Smooth muscle cell (in vitro differentiated cells): ENCODE data around the gene ADAM19. TPM values are rescaled to one million over a fixed set of nuclear protein-coding genes. Genes with fewer than 3 reads are reported as not detected.
A peak's percentile ranks its signal among the peaks of the same experiment; 100 is the strongest.

Experiments used
- DNase-seq: peaks from one replicate; lab custom pipeline; 2025; ENCODE audit not compliant: unreplicated experiment; lab: John Stamatoyannopoulos, UW
- H2AFZ ChIP-seq: fragments of 200-600 bp; sonication (generic); 2 replicates; pipeline ENCODE4 v1.6.0; 2016; ENCODE audit warnings: antibody characterized with exemption, low read depth, mild to moderate bottlenecking
- H3F3A ChIP-seq: fragments of 200-600 bp; sonication (generic); 2 replicates; pipeline ENCODE4 v1.6.0; 2017; ENCODE audit warnings: antibody characterized with exemption, low read depth
- H3K27ac ChIP-seq: fragments of 200-600 bp; sonication (generic); 2 replicates; pipeline ENCODE4 v1.5.1; 2016; ENCODE audit warnings: low read depth, mild to moderate bottlenecking
- H3K27me3 ChIP-seq: fragments of 200-600 bp; sonication (generic); 2 replicates; pipeline ENCODE4 v1.6.1; 2016; ENCODE audit warnings: low read depth, mild to moderate bottlenecking
- H3K36me3 ChIP-seq: fragments of 200-600 bp; sonication (generic); 2 replicates; pipeline ENCODE4 v1.5.1; 2016; ENCODE audit warnings: low read depth
- H3K4me1 ChIP-seq: fragments of 200-600 bp; sonication (generic); 2 replicates; pipeline ENCODE4 v1.5.1; 2016; ENCODE audit warnings: low read depth
- H3K4me2 ChIP-seq: fragments of 200-600 bp; sonication (generic); 2 replicates; pipeline ENCODE4 v1.6.0; 2016; ENCODE audit warnings: mild to moderate bottlenecking
- H3K4me3 ChIP-seq: fragments of 200-600 bp; sonication (generic); 2 replicates; pipeline ENCODE4 v1.5.1; 2016; ENCODE audit warnings: mild to moderate bottlenecking
- H3K79me2 ChIP-seq: fragments of 200-600 bp; sonication (generic); 2 replicates; pipeline ENCODE4 v1.6.0; 2016; ENCODE audit warnings: low read depth, mild to moderate bottlenecking
- H3K9ac ChIP-seq: fragments of 200-600 bp; sonication (generic); 2 replicates; pipeline ENCODE4 v1.6.0; 2016; ENCODE audit warnings: low read depth
- H3K9me3 ChIP-seq: fragments of 200-600 bp; sonication (generic); replicated peaks from 2 replicates; pipeline ENCODE4 v1.5.1; 2016; ENCODE audit warnings: low read depth
- H4K20me1 ChIP-seq: fragments of 200-600 bp; sonication (generic); 2 replicates; pipeline ENCODE4 v1.6.0; 2016; ENCODE audit warnings: low read depth
- CTCF ChIP-seq: fragments of 200-600 bp; sonication (generic); IDR thresholded peaks from 2 replicates; pipeline ENCODE4 v1.5.1; 2017; ENCODE audit warnings: borderline replicate concordance, mild to moderate bottlenecking, antibody characterized with exemption; ENCODE audit not compliant: insufficient read depth, poor library complexity, severe bottlenecking
- WGBS: methylation state at CpG from one replicate; pipeline ENCODE4 v1.1.7; 2016; ENCODE audit warnings: low lambda C conversion rate; 5-methylcytosine and 5-hydroxymethylcytosine counted together
- polyA plus RNA-seq: library from polyadenylated mRNA; unstranded; fragments of >200 nt; fragmentation: Nextera tagmentation; extraction: Ambion mirVana; gene quantifications from 2 replicates; pipeline ENCODE4 v1.2.1, GENCODE V29; 2016
- total RNA-seq: library from RNA; depleted of rRNA; stranded (reverse); fragments of >200 nt; gene quantifications from 2 replicates; pipeline ENCODE4 v1.2.3, GENCODE V29; 2014

ADAM19 gene
- total and polyA plus RNA-seq, 2 experiments from 2014 or later = 62.2 to 112 TPM

- H3K36me3 ChIP-seq = no peaks in the 10 kb centered on the region
- no peak overlapping the region for H3K27ac ChIP-seq
- no peaks in the 10 kb centered on the region for H3K9me3 ChIP-seq
- 97% methylated on average over 7 of the region's 7 CpGs for WGBS
- H3K4me3 ChIP-seq = no peak overlapping the region
- DNase-seq = no peak
- H3K4me1 ChIP-seq = peaks cover 30% of the 10 kb centered on the region
- no peak for TF ChIP-seq CTCF
- H3K79me2 ChIP-seq = peaks cover 97% of the 10 kb centered on the region
- peaks cover 12% of the 10 kb centered on the region for H3F3A ChIP-seq
- H3K9ac ChIP-seq = no peak overlapping the region
- H3K27me3 ChIP-seq = no peaks in the 10 kb centered on the region
- H2AFZ ChIP-seq = no peak overlapping the region
- peaks cover 100% of the 10 kb centered on the region for H4K20me1 ChIP-seq
- H3K4me2 ChIP-seq = no peak overlapping the region
Observed at GRCh38 chr5:157544623-157544989, 31.0 kb downstream of the ADAM19 start.

- DNase-seq = no peak
- no peaks in the 10 kb centered on the region for H3K27me3 ChIP-seq
- no peak overlapping the region for H3K4me2 ChIP-seq
- H4K20me1 ChIP-seq = peaks cover 100% of the 10 kb centered on the region
- 88% methylated on average over 10 of the region's 10 CpGs for WGBS
- peaks cover 25% of the 10 kb centered on the region for H3K4me1 ChIP-seq
- H3K36me3 ChIP-seq = no peaks in the 10 kb centered on the region
- H3K9ac ChIP-seq = no peak overlapping the region
- no peak overlapping the region for H3K27ac ChIP-seq
- TF ChIP-seq CTCF = no peak
- H3K4me3 ChIP-seq = no peak overlapping the region
- no peaks in the 10 kb centered on the region for H3K9me3 ChIP-seq
- no peak overlapping the region for H2AFZ ChIP-seq
- H3K79me2 ChIP-seq = peaks cover 96% of the 10 kb centered on the region
- peaks cover 12% of the 10 kb centered on the region for H3F3A ChIP-seq
Observed at GRCh38 chr5:157543825-157544622, 31.6 kb downstream of the ADAM19 start.

- no peak overlapping the region for H3K9ac ChIP-seq
- peaks cover 25% of the 10 kb centered on the region for H3K4me1 ChIP-seq
- H3K27me3 ChIP-seq = no peaks in the 10 kb centered on the region
- DNase-seq = no peak
- peaks cover 98% of the 10 kb centered on the region for H3K79me2 ChIP-seq
- peaks cover 12% of the 10 kb centered on the region for H3F3A ChIP-seq
- TF ChIP-seq CTCF = no peak
- peak overlapping the region; percentile 40 for H3K27ac ChIP-seq
- no peaks in the 10 kb centered on the region for H3K9me3 ChIP-seq
- H3K4me3 ChIP-seq = no peak overlapping the region
- WGBS = 85% methylated on average over 14 of the region's 14 CpGs
- peaks cover 99% of the 10 kb centered on the region for H4K20me1 ChIP-seq
- no peak overlapping the region for H3K4me2 ChIP-seq
- H3K36me3 ChIP-seq = no peaks in the 10 kb centered on the region
- H2AFZ ChIP-seq = no peak overlapping the region
Observed at GRCh38 chr5:157542282-157543000, 33.1 kb downstream of the ADAM19 start.
